ENCODE data around the gene TUBB1.

TUBB1 gene

GRCh38 chr20:59019217-59019616 is at the start of gene TUBB1:
TSS of gene TUBB1 (plus strand) at chr20:59019429. CDS start at chr20:59019523, 94 bp downstream.
- Histone ChIP-seq H3K4me1 (ENCODE audit: control insufficient read depth in 1 of 2, insufficient read depth in 2 of 2, low read length in 2 of 2) (peaks cover 0 to 4% of the 10 kb centered on the region in 2 donors), H3K36me3 (ENCODE audit: control insufficient read depth in 1 of 2, insufficient read depth in 2 of 2, low read length in 2 of 2) (peaks cover 6 to 20% of the 10 kb centered on the region in 2 donors), H3K9ac (ENCODE audit: low read depth in 1 of 2, low read length in 2 of 2) (no peak within 1 kb of the TSS), H3K4me3 (ENCODE audit: low read depth in 1 of 2, low read length in 2 of 2) (no peak within 1 kb of the TSS), H3K27ac (ENCODE audit: low read depth, low read length) (no peak within 1 kb of the TSS), H3K27me3 (ENCODE audit: control insufficient read depth in 1 of 2, insufficient read depth in 2 of 2, low read length in 2 of 2) (no peaks in the 10 kb centered on the region), H3K9me3 (ENCODE audit: control insufficient read depth in 1 of 2, low read length in 2 of 2) (no peaks in the 10 kb centered on the region)

GRCh38 chr20:58969439-58969838 is 49.8 kb upstream of the TUBB1 start:
- Histone ChIP-seq H3K9me3 (ENCODE audit: control insufficient read depth in 1 of 2, low read length in 2 of 2) (peaks cover 0 to 4% of the 10 kb centered on the region in 2 donors), H3K36me3 (ENCODE audit: control insufficient read depth in 1 of 2, insufficient read depth in 2 of 2, low read length in 2 of 2) (no peaks in the 10 kb centered on the region), H3K4me1 (ENCODE audit: control insufficient read depth in 1 of 2, insufficient read depth in 2 of 2, low read length in 2 of 2) (no peaks in the 10 kb centered on the region), H3K9ac (ENCODE audit: low read depth in 1 of 2, low read length in 2 of 2) (no peak overlapping the region), H3K27me3 (ENCODE audit: control insufficient read depth in 1 of 2, insufficient read depth in 2 of 2, low read length in 2 of 2) (peaks cover 0 to 2% of the 10 kb centered on the region in 2 donors), H3K4me3 (ENCODE audit: low read depth in 1 of 2, low read length in 2 of 2) (no peak overlapping the region), H3K27ac (ENCODE audit: low read depth, low read length) (no peak overlapping the region)

GRCh38 chr20:58970146-58970545 is 49.1 kb upstream of the TUBB1 start:
- Histone ChIP-seq H3K27me3 (ENCODE audit: control insufficient read depth in 1 of 2, insufficient read depth in 2 of 2, low read length in 2 of 2) (peaks cover 0 to 2% of the 10 kb centered on the region in 2 donors), H3K36me3 (ENCODE audit: control insufficient read depth in 1 of 2, insufficient read depth in 2 of 2, low read length in 2 of 2) (no peaks in the 10 kb centered on the region), H3K4me1 (ENCODE audit: control insufficient read depth in 1 of 2, insufficient read depth in 2 of 2, low read length in 2 of 2) (no peaks in the 10 kb centered on the region), H3K9ac (ENCODE audit: low read depth in 1 of 2, low read length in 2 of 2) (no peak overlapping the region), H3K4me3 (ENCODE audit: low read depth in 1 of 2, low read length in 2 of 2) (no peak overlapping the region), H3K27ac (ENCODE audit: low read depth, low read length) (no peak overlapping the region), H3K9me3 (ENCODE audit: control insufficient read depth in 1 of 2, low read length in 2 of 2) (peaks cover 0 to 4% of the 10 kb centered on the region in 2 donors)

GRCh38 chr20:58971429-58971828 is 47.8 kb upstream of the TUBB1 start:
- H3K36me3 ChIP-seq (ENCODE audit: control insufficient read depth in 1 of 2, insufficient read depth in 2 of 2, low read length in 2 of 2) = no peaks in the 10 kb centered on the region
- no peaks in the 10 kb centered on the region for H3K4me1 ChIP-seq (ENCODE audit: control insufficient read depth in 1 of 2, insufficient read depth in 2 of 2, low read length in 2 of 2)
- H3K4me3 ChIP-seq (ENCODE audit: low read depth in 1 of 2, low read length in 2 of 2) = no peak overlapping the region
- no peak overlapping the region for H3K9ac ChIP-seq (ENCODE audit: low read depth in 1 of 2, low read length in 2 of 2)
- H3K9me3 ChIP-seq (ENCODE audit: control insufficient read depth in 1 of 2, low read length in 2 of 2) = peaks cover 3 to 11% of the 10 kb centered on the region in 2 donors
- no peak overlapping the region for H3K27ac ChIP-seq (ENCODE audit: low read depth, low read length)
- H3K27me3 ChIP-seq (ENCODE audit: control insufficient read depth in 1 of 2, insufficient read depth in 2 of 2, low read length in 2 of 2) = peaks cover 0 to 2% of the 10 kb centered on the region in 2 donors

GRCh38 chr20:58973179-58973578 is 46.0 kb upstream of the TUBB1 start:
- no peak overlapping the region for H3K4me3 ChIP-seq (ENCODE audit: low read depth in 1 of 2, low read length in 2 of 2)
- no peak overlapping the region for H3K27ac ChIP-seq (ENCODE audit: low read depth, low read length)
- H3K27me3 ChIP-seq (ENCODE audit: control insufficient read depth in 1 of 2, insufficient read depth in 2 of 2, low read length in 2 of 2) = peaks cover 0 to 2% of the 10 kb centered on the region in 2 donors
- H3K36me3 ChIP-seq (ENCODE audit: control insufficient read depth in 1 of 2, insufficient read depth in 2 of 2, low read length in 2 of 2) = no peaks in the 10 kb centered on the region
- peaks cover 3 to 12% of the 10 kb centered on the region in 2 donors for H3K9me3 ChIP-seq (ENCODE audit: control insufficient read depth in 1 of 2, low read length in 2 of 2)
- no peaks in the 10 kb centered on the region for H3K4me1 ChIP-seq (ENCODE audit: control insufficient read depth in 1 of 2, insufficient read depth in 2 of 2, low read length in 2 of 2)
- no peak overlapping the region for H3K9ac ChIP-seq (ENCODE audit: low read depth in 1 of 2, low read length in 2 of 2)

- Histone ChIP-seq H3K27ac (ENCODE audit: low read depth, low read length) (no peak overlapping the region), H3K9ac (ENCODE audit: low read depth in 1 of 2, low read length in 2 of 2) (no peak overlapping the region), H3K36me3 (ENCODE audit: control insufficient read depth in 1 of 2, insufficient read depth in 2 of 2, low read length in 2 of 2) (no peaks in the 10 kb centered on the region), H3K4me3 (ENCODE audit: low read depth in 1 of 2, low read length in 2 of 2) (no peak overlapping the region), H3K27me3 (ENCODE audit: control insufficient read depth in 1 of 2, insufficient read depth in 2 of 2, low read length in 2 of 2) (no peaks in the 10 kb centered on the region), H3K4me1 (ENCODE audit: control insufficient read depth in 1 of 2, insufficient read depth in 2 of 2, low read length in 2 of 2) (no peaks in the 10 kb centered on the region), H3K9me3 (ENCODE audit: control insufficient read depth in 1 of 2, low read length in 2 of 2) (peaks cover 3 to 12% of the 10 kb centered on the region in 2 donors)
Observed at GRCh38 chr20:58973866-58974265, 45.4 kb upstream of the TUBB1 start.

- H3K9ac ChIP-seq (ENCODE audit: low read depth in 1 of 2, low read length in 2 of 2) = no peak overlapping the region
- H3K4me1 ChIP-seq (ENCODE audit: control insufficient read depth in 1 of 2, insufficient read depth in 2 of 2, low read length in 2 of 2) = no peaks in the 10 kb centered on the region
- H3K9me3 ChIP-seq (ENCODE audit: control insufficient read depth in 1 of 2, low read length in 2 of 2) = peaks cover 3 to 8% of the 10 kb centered on the region in 2 donors
- no peaks in the 10 kb centered on the region for H3K36me3 ChIP-seq (ENCODE audit: control insufficient read depth in 1 of 2, insufficient read depth in 2 of 2, low read length in 2 of 2)
- H3K27me3 ChIP-seq (ENCODE audit: control insufficient read depth in 1 of 2, insufficient read depth in 2 of 2, low read length in 2 of 2) = no peaks in the 10 kb centered on the region
- no peak overlapping the region for H3K4me3 ChIP-seq (ENCODE audit: low read depth in 1 of 2, low read length in 2 of 2)
- no peak overlapping the region for H3K27ac ChIP-seq (ENCODE audit: low read depth, low read length)
Observed at GRCh38 chr20:58975353-58975752, 43.9 kb upstream of the TUBB1 start.

GRCh38 chr20:58976061-58976730 is 43.0 kb upstream of the TUBB1 start:
- H3K4me3 ChIP-seq (ENCODE audit: low read depth in 1 of 2, low read length in 2 of 2) = no peak overlapping the region
- H3K36me3 ChIP-seq (ENCODE audit: control insufficient read depth in 1 of 2, insufficient read depth in 2 of 2, low read length in 2 of 2) = no peaks in the 10 kb centered on the region
- H3K27me3 ChIP-seq (ENCODE audit: control insufficient read depth in 1 of 2, insufficient read depth in 2 of 2, low read length in 2 of 2) = no peaks in the 10 kb centered on the region
- no peak overlapping the region for H3K9ac ChIP-seq (ENCODE audit: low read depth in 1 of 2, low read length in 2 of 2)
- no peak overlapping the region for H3K27ac ChIP-seq (ENCODE audit: low read depth, low read length)
- H3K9me3 ChIP-seq (ENCODE audit: control insufficient read depth in 1 of 2, low read length in 2 of 2) = peaks cover 3 to 8% of the 10 kb centered on the region in 2 donors
- no peaks in the 10 kb centered on the region for H3K4me1 ChIP-seq (ENCODE audit: control insufficient read depth in 1 of 2, insufficient read depth in 2 of 2, low read length in 2 of 2)

- peaks cover 8 to 13% of the 10 kb centered on the region in 2 donors for H3K4me1 ChIP-seq (ENCODE audit: control insufficient read depth in 1 of 2, insufficient read depth in 2 of 2, low read length in 2 of 2)
- H3K4me3 ChIP-seq (ENCODE audit: low read depth in 1 of 2, low read length in 2 of 2) = no peak overlapping the region
- no peaks in the 10 kb centered on the region for H3K36me3 ChIP-seq (ENCODE audit: control insufficient read depth in 1 of 2, insufficient read depth in 2 of 2, low read length in 2 of 2)
- H3K27ac ChIP-seq (ENCODE audit: low read depth, low read length) = no peak overlapping the region
- H3K27me3 ChIP-seq (ENCODE audit: control insufficient read depth in 1 of 2, insufficient read depth in 2 of 2, low read length in 2 of 2) = no peaks in the 10 kb centered on the region
- no peak overlapping the region for H3K9ac ChIP-seq (ENCODE audit: low read depth in 1 of 2, low read length in 2 of 2)
- H3K9me3 ChIP-seq (ENCODE audit: control insufficient read depth in 1 of 2, low read length in 2 of 2) = peaks cover 3 to 8% of the 10 kb centered on the region in 2 donors
Observed at GRCh38 chr20:58978351-58979190, 40.7 kb upstream of the TUBB1 start.

Measured in duodenal mucosa (tissue), 2 donors.